NOMO-1 treated with DMSO at 0.1 percent for 48 hours (cell line): ENCODE data around the gene NBEA.

Experiments used
- DNase-seq: peaks from one replicate; lab custom pipeline; 2025; ENCODE audit not compliant: unreplicated experiment; lab: John Stamatoyannopoulos, UW

The NBEA gene

DNA sequence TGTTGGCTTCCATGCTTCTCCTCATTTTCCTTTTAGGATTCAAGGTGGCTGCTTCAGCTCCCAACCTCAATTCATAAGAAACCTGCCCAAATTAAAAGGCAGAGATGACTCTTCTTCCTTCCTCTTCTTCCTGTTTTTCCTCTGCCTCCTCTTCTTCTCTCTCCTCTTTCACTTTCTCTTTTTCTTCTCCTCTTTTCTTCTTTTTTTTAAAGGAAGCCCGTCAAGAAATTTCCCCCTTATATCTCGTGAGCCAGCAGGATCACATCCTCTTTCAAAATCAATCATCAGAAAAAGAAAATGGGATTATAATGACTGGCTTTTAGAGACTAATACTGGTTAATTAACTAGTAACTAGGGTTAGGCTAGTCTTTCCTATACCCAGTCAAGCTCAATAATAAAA lies 220.3 kb downstream of the NBEA start:
- DNase-seq: peak; percentile 32

DNA sequence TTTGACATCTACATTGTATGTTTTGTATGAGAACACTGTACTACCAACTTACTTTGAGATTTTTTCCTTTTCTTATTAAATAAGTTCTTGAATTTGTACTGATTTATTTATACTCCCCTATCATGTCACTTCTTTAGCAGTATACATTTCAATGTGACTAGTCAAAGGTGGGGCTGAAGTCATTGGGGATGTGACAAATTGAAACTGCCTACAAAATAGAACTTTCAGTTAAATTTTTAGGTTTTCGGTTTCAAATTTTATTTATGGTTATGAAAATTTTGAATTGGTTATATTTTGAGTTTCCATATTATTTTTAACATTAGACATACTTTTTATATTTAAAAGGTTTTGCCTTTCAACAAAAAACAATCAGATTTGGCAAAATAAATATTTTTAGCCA lies 221.6 kb downstream of the NBEA start:
- DNase-seq: no peak

DNA sequence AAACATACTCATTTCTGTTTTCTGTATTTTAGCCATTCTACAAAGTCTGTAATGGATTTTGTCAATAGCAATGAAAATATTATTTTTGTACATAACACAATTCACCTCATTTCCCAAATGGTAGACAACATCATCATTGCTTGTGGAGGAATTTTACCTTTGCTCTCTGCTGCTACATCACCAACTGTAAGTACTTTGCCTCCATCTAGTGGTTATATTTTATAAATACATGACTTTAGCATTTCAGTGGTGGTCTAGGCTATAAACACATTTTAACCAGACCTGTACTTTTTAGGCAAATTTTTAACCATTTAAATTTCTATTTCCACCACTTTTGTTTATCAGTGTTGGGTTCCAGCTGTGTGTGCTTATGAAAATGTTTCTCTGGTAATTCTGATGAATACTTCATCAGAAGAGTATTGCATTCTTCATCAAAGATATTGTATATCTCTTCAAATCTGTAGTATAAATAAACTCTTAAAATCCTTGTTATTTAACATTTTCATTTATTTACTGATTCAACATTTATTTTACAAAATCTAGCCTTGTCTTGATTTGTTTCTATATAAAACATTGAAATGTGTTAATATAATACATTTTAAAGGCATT lies 222.4 kb downstream of the NBEA start:
- DNase-seq: peak; percentile 57

DNA sequence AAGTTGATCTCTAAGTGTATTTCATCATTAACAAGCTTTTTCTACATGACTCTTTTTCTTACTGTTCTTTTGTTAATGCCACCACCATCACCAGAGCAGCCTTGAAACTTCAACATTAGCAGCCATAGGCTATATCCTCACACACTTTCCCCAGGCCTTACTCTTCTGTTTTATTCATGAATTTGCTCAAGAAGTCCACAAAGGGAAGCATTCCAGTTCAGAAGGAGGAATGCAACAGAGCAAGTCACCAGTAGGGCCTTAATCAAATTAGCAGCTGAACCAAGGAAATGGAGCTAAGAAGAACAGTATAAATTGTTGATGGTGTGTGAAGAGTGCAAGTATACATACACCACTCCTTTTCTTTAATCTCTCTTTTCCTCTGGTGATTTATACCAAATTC lies 223.1 kb downstream of the NBEA start:
- DNase-seq: no peak

DNA sequence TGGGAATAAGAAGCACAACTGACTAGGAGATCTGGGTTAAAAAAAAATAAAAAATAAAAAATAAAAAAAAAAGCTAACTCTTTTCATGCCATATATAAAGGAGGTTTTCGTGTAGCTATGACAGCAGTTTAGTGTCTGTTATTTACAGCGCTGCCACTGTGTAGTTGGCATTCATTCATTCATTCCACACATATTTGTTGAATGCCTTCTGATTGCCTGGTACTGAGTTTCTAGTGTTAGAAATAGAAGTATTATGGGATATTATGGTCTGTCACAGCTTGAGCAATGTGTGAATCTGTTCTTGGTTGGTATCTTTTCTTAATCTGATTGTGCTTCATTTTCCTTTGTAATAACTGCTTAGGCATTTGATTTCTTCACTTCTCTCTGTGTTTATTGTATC lies 237.4 kb downstream of the NBEA start:
- no peak for DNase-seq

DNA sequence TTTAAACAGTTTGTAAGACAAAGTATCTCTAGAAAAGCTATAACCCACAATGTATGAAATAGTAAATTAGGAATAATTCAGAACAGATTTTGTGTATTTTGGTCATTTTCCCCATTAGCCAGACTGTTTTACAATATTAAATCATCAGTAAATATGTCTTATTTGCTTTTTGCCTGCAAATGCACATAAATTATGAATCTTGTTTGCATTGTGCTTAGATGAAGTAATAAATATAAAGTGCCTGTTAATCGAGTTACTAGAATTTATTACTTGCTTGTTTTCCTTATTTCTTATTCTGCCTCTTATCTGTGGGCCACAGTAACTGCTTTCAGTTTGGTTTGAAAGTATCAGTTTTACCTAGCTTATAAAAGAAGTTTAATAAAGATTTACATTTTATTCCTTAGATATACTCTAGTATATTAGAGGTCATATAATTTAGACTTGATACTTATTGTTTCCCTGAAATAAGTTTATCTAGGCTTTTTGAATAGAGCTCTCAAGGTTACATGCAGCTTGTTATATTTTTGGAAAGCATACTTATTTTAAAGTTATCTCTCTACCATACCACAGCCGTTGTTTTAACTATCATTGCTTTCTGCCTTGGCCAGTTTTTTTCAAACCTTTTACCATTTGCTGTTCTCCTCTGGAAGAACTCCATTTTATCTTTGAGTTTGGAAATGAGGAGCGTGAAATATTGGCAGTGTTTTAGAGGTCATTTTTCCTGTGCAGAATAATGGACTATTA lies 238.0 kb downstream of the NBEA start:
- no peak for DNase-seq

DNA sequence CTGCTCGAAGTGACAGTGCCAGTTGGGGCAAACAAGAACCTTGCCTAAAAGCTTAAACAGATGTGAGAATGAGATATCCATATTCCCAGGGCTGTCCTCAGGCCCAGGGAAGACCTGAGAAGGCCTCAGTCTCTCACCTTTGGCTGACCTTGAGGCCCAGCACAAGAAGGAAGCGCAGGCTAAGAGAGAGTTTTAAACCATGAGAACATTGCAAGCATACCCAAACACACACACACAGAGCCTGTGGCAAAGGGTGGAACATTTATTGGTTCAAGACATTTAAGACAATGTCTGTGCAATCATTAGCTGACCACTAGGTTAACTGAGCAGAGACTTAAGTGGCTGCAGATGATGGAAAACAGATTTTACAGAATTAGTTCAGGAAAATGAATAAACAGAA lies 248.2 kb downstream of the NBEA start:
- no peak for DNase-seq

DNA sequence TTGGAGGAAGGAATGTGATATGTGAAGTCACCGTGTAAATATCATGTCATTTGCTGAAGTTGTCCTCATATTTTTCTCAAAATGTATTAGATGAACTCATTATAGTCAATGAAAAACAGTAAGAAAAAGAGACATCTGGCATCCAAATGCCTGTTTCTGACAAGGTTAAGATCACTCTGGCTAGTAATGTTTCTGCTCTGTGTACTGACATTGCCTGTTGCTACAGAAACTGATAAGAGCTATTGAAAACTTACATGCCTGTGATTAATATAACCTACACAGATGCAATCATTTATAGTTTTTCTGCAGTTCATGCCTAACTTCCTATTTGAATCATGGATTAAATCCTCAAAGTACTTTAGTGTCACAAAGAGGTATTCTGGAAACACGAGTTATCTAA lies 249.8 kb downstream of the NBEA start:
- no peak for DNase-seq

DNA sequence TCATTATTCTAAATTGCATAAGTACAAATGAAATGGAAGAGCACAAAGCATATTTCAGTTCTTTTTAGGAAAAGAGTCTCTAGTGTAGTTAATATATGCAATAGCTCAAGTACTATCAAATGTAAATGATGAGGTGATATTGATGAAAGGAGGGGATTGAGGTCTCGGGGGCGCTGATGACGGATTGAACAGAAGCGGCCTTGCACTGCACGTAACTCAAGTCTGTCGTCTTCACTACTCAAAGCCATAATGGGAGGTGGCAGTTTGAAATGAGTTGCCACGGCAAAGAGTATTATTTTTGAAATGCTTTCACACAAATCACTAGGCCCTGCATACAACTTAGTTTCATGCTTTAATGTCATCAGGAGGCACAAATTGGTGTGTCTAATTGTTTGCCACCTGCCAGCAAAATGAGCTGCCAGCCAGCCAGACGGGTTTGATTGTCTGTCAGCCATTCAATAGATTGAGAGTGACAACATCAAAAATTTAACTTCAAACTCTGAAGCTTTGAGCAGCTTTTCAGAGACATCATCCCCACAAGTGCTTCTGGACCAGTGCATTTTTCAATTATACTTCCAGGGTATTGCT lies 256.6 kb downstream of the NBEA start:
- DNase-seq: no peak

DNA sequence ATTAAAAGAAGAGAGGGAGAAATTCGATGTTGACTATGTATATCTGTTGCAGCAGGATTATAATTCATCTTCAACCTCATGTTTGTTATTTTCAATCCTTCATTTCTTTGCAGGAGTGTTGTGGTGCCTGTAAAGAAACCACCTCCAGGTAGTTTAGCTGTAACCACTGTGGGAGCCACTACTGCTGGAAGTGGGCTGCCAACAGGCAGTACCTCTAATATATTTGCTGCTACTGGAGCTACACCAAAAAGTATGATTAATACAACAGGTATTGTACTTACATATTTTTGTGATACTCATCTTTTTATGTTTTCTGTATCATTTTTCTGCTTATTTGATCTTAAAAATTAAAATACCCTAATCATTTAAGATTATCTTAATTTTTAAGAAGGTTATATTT lies 266.5 kb downstream of the NBEA start:
- DNase-seq: no peak

DNA sequence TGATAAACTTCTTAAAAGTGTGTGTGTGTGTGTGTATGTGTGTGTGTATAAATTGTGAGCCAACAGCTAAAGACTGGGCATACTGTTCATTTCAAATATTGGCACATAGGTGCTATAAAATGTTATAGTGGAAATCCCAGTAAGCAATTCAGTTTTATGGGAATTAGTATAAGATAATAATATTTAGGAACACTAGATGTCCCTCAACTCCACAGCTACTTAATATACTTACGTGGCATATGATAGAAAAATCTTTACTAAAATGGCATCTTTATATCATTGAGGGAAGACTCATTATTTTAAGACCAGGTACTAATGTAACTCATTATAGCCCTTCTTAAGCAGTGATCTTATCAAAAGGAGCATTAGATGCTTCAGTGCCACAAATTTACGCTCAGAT lies 268.2 kb downstream of the NBEA start:
- no peak for DNase-seq

DNA sequence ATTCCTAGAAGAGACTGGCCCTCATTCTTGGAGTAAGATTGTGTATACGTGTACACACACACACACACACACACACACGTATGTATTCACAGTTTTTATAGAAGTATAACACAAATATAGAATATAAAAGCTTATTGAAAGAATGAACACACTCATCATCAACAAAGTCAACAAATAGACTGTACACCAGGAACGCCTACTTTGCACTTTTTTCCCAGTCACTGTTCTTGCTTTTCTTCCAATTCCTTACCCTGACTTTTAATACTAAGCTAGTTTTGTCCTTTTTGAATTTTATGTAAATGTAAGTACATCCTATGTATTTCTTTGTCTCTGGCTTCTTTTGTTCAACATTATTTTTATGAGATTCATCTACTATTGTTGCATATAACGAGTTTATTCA lies 269.9 kb downstream of the NBEA start:
- no peak for DNase-seq

DNA sequence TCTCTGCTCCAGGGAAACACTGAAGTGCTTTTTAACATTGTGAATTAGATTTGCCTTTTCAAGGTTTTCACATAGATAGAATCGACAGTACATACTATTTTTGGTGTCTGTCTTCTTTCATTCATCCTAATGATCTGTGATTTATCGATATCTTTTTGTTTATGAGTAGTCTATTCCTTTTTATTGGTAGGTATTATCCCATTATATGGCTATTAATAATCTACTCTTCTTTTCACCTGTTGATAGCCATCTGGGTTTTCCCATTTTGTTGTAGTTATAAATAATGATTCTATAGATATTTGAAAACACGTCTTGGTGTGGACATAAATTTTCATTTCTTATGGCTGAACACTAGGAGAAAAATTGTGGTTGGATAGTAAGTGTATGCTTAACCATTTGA lies 271.8 kb downstream of the NBEA start:
- DNase-seq: no peak

DNA sequence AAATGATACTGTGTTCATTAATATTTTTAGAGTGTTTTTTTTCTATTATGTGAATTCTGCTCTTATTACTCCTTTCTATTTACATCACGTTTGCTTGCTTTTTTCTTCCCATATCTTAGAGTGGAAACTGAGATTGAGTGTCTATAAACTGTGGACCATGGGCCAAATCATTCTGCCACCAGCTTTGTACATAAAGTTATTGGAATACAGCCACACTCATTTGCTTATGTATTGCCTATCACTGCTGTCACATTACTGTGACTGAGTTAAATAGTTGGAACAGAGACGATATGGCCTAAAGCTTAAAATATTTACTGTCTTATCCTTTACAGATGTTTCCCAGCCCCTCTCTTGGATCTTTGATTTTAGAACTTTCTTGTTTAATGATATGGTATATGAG lies 274.1 kb downstream of the NBEA start:
- DNase-seq: no peak

DNA sequence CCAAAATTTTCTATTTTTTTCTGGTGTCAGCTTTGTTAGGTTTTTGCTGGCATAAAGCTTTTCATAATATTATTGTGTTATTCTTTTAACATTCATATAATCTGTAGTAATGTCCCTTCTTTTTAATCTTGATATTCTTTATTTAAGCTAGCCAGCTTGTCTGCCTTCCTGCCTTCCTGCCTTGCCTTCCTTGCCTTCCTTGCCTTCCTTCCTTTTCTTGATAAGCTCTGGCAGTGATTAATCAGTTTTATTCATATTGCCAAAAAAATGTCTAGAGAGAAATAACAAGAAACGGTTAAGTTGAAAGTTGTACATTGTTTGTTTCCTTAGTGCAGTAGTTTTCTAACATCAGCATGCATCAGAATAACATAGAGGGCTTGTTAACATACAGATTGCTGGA lies 277.0 kb downstream of the NBEA start:
- DNase-seq: no peak

DNA sequence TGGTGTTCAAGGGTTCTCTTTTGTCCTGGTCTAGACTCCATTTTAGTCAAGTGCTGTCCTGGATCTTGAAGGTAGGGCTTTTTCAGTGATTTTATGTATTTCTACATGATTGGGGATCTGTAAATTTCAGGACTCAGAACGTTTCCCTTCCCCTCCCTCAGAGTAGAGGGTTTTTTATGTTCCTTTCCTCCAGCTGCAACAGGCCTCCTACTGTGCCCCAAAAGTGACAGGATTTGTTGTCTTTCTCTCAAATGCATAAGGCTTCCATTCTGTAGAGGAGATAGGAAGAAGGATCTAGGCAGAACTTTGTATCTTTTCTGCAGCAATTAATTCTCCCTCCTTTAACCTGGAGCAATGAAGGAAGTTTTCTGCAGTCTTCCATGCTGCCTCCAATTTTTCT lies 283.1 kb downstream of the NBEA start:
- DNase-seq: no peak

DNA sequence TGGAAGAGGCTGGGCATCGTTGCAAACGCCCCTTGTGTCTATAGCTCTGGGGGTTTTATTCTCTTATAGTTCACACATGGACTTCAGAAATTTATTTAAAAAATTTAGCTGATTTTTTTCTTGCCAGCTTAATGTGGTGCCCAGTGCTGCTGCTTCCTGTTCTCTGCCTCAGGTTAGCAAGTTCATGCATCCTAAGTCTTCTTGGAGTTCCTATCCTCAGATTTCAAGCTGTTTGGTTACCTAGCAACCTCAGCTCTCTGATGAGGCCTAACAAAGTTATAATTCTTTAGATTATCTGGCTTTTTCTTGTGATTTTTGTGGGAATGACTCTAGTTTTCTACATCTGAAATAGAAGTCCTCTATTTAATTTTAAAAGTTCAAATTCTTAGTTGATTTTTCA lies 283.5 kb downstream of the NBEA start:
- no peak for DNase-seq

DNA sequence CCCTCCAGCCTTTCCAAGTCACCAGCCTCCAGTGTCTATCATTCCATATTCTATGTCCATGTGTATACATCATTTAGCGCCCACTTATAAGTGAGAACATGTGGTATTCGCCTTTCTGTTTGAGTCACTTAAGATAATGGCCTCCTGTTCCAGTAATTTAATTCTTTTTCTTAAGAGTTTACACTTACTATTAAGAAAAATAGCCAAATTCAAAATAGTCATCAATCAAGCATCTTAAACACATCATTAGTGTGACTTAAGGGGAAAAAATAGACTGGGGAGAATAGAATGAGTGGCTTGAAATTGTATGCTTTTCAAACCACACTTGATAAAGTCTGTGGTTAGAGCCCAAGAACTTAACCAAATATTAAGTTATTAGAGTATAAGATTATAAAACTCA lies 286.5 kb downstream of the NBEA start:
- no peak for DNase-seq

DNA sequence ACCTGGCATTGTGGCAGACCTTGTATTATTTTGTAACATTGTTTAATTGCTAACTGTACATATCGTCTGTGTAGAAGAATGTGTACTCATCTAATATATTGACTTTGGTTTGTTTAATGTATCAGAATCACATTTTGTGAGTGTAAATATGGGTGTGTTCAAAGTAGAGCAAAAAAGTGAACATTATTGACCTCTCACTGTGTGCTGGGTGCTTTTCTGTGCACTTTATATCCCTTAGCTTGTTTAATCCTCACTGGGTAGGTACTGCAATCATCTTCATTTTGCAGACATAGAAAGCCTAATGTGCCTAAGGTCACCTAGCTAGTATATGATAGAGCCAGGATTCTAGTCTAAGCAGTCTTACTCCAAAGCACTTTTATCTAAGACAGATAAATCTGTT lies 289.4 kb downstream of the NBEA start:
- no peak for DNase-seq

DNA sequence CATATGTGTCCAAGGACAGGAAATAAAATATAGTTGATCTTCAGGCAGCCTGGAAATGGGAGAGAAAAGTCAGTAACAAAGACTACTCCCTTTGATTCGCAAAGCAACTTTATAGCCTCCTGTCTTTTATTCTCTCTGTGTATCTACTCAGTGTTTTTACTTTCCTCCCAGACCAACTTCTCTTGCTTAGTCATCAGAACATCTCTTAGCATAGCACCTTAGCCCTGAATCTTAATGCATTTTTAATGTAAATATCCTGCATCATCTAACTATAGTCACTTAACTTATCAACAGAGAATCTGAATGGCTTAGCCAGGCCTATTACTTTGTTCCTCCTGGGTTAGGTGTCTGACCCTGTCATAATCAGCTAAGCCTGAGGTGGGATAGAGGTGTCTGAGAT lies 296.2 kb downstream of the NBEA start:
- DNase-seq: no peak

DNA sequence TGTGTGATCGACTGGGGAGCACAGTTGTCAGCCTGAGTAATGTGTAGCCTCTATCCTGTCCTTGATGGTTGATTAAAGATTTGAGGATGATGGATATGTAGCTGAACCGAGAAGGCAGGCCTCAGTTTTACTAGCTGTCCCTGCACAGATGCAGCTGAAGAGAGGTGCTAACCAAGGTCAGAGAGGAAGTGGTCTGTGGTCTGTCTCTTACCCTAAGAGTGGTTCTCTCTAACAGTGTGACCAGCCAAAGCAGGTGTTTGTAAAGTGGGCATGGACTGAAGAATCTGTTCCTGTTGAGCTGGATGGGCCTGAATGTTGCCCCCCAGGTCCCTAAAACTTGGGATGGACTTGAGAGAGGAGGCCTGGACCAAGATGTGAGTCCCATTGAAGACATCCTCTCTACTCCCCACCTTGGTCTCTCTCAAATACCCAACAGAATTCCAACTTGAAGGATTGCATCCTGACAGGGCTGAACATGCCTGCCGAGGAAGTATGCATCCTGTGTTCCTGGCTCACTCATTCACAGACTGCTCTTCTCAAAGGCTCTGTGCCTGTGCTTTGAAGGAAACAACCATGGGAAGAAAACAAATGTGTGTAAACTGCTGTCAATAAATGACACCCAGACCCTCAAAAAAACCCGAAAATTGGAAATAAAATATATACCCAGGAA lies 310.6 kb downstream of the NBEA start:
- no peak for DNase-seq

DNA sequence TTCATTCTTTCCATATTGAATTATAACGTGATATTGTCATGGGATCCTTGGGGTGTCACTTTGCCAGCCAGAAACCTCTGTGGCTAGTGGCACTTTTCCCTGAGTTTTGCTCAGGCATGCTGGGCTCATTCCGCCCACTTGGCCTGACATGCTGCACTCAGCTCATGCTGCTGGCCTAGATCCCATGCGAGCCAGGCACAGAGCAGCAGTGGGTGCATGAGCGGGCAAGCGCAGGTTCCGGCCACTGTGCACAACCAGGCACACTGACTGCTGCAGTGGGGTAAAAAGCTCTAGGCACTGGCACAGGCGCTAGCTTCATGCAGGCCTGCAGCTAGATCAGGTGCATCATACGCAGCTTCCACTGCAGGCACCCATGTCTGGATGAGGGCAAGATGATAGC lies 313.2 kb downstream of the NBEA start:
- no peak for DNase-seq
